HL-60 (cell line): ENCODE data around the gene ARSG.
A peak's percentile ranks its signal among the peaks of the same experiment; 100 is the strongest.

ENCODE experiments used
- DNase-seq, 2 experiments: peaks; one replicate each; pipeline ENCODE4 v3.0.0-alpha.2; 2010 to 2020; ENCODE audit warnings: low read depth in 1 of 2, low spot score in 1 of 2
- H3K27ac ChIP-seq: fragments of 250-450 bp; sonication (Bioruptor Pico); replicated peaks from 2 replicates; pipeline ENCODE4 v1.5.1; 2020; ENCODE audit warnings: mild to moderate bottlenecking, moderate library complexity
- H3K27me3 ChIP-seq: fragments of 250-450 bp; sonication (Bioruptor Pico); 2 replicates; pipeline ENCODE4 v1.5.1; 2021; ENCODE audit warnings: mild to moderate bottlenecking, moderate library complexity; ENCODE audit not compliant: insufficient read depth, poor library complexity, severe bottlenecking
- H3K4me3 ChIP-seq: replicated peaks from 2 replicates; pipeline ENCODE4 v1.5.1; 2011; ENCODE audit warnings: mild to moderate bottlenecking, control low read depth, low read length; ENCODE audit not compliant: insufficient read depth
- CTCF ChIP-seq: IDR thresholded peaks from one replicate; pipeline ENCODE4 v1.5.1; 2011; ENCODE audit warnings: low read length, control low read depth, inconsistent platforms; ENCODE audit not compliant: insufficient read depth
- GABPA ChIP-seq: IDR thresholded peaks from 2 replicates; pipeline ENCODE4 v1.6.1; 2012; ENCODE audit warnings: low read depth
- POLR2AphosphoS5 ChIP-seq: IDR thresholded peaks from 2 replicates; pipeline ENCODE4 v1.6.1; 2012; ENCODE audit warnings: low read depth
- REST ChIP-seq: IDR thresholded peaks from 2 replicates; pipeline ENCODE4 v1.6.1; 2012; ENCODE audit warnings: low read depth; ENCODE audit not compliant: insufficient replicate concordance
- SPI1 ChIP-seq: IDR thresholded peaks from 2 replicates; pipeline ENCODE4 v1.6.1; 2012; ENCODE audit warnings: low read depth, mild to moderate bottlenecking, borderline replicate concordance

ARSG gene

DNA sequence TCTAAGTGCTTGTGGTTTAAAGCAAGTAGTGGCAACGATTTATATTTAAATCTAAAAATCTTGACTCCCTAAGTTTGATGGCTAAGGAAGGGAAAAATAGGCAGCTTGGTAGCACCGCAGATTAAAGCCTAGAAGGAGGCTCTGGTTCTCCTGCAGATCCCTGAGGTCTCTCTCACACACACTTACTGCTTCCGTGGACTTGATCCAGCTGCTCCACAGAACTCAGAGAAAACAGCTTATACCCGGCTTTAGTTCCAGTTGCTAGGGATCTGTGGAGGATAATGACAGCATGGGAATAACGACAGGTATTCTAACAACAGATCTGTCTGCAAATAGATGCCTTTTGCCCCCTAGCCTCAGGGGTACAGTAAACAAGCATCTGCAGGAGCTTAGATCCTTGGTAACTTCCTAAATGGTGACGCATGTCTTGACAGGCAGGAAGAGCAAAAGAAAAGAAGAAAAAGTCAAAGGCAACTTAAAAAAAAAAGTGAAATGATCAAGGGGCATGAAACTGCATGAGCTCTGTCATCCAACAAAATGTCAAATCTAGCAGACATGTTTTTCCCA is 161.5 kb downstream of the ARSG start:
- no peaks in the 10 kb centered on the region for H3K27me3 ChIP-seq
- H3K4me3 ChIP-seq: no peak overlapping the region
- no peak overlapping the region for H3K27ac ChIP-seq
- DNase-seq: no peak
- no peak for TF ChIP-seq REST
- TF ChIP-seq CTCF: no peak
- TF ChIP-seq SPI1: no peak
- no peak for TF ChIP-seq POLR2AphosphoS5
- TF ChIP-seq GABPA: no peak

- no peak overlapping the region for H3K27ac ChIP-seq
- no peak overlapping the region for H3K4me3 ChIP-seq
- H3K27me3 ChIP-seq: no peaks in the 10 kb centered on the region
- TF ChIP-seq SPI1 (no peak), REST (no peak), GABPA (no peak), CTCF (no peak), POLR2AphosphoS5 (no peak)
- DNase-seq: no peak
Observed at GRCh38 chr17:68453991-68454665, 162.8 kb downstream of the ARSG start.

- TF ChIP-seq POLR2AphosphoS5 (no peak), CTCF (no peak), REST (no peak), SPI1 (no peak), GABPA (no peak)
- DNase-seq: peak; percentile 61 to 81
- Histone ChIP-seq H3K27ac (peak overlapping the region; percentile 27), H3K27me3 (no peaks in the 10 kb centered on the region), H3K4me3 (peak overlapping the region; percentile 75)
Observed at GRCh38 chr17:68455901-68456338, 164.6 kb downstream of the ARSG start.
